K562 (cell line): ENCODE results near the gene TNFRSF6B. TPM values are rescaled to one million over a fixed set of nuclear protein-coding genes. Genes with fewer than 3 reads are reported as not detected.
A peak's percentile ranks its signal among the peaks of the same experiment; 100 is the strongest.

Source experiments
- ATAC-seq: fragments of 200-7000 bp; cut with Tn5 transposase; 3 replicates; pipeline ENCODE4 v1.9.1; 2020; ENCODE audit warnings: moderate library complexity
- BruUV-seq: library from RNA; stranded (reverse); fragments of 400-500 nt; replicated peaks from 2 replicates; lab custom pipeline; 2021; lab: Mats Ljungman, UMichigan
- CTCF ChIA-PET: fragments of 300-600 bp; formaldehyde crosslinking; extraction: SDS; loops from one replicate; lab custom pipeline; 2021; ENCODE audit warnings: low intra/inter-chr PET ratio; lab: Yijun Ruan, JAX
- POLR2A ChIA-PET: fragments of 300-600, 350-650 bp; sonication (Branson Sonifier 250); formaldehyde crosslinking; extraction: SDS; loops from one replicate; lab custom pipeline; 2021; ENCODE audit warnings: antibody characterized with exemption, inconsistent platforms; lab: Yijun Ruan, JAX
- DNase-seq, 4 experiments: peaks; one replicate each; pipeline versions ENCODE4 v3.0.0 to v3.0.0-alpha.2; 2011 to 2018; ENCODE audit warnings: low spot score in 3 of 4, mixed read lengths in 3 of 4; ENCODE audit errors: extremely low read depth in 1 of 4
- FAIRE-seq: peaks from 2 replicates; lab custom pipeline; 2011; peaks lifted over from hg19 to GRCh38; lab: Jason Lieb, UNC
- H2AFZ ChIP-seq: 2 replicates; pipeline ENCODE4 v1.6.0; 2011; ENCODE audit warnings: low read depth, low read length, control low read depth, inconsistent platforms
- H3K27ac ChIP-seq: fragments of 200-600 bp; 3 replicates; pipeline ENCODE4 v1.8.0; 2011; ENCODE audit warnings: low read depth, mild to moderate bottlenecking, control low read depth, inconsistent platforms, low read length, moderate library complexity, mixed read lengths; ENCODE audit errors: extremely low read depth
- H3K27me3 ChIP-seq, 2 experiments: fragments of 300-600 bp in 1 of 2; 2 replicates in 1 of 2; 3 replicates in 1 of 2; pipeline versions ENCODE4 v1.6.0 to v1.8.0; 2011; ENCODE audit warnings: inconsistent platforms in 2 of 2, low read length in 2 of 2, mild to moderate bottlenecking in 1 of 2, mixed read lengths in 1 of 2, moderate library complexity in 1 of 2; ENCODE audit not compliant: control insufficient read depth in 2 of 2, insufficient read depth in 2 of 2
- H3K36me3 ChIP-seq: fragments of 300-600 bp; 3 replicates; pipeline ENCODE4 v1.8.0; 2011; ENCODE audit warnings: mild to moderate bottlenecking, low read length, inconsistent platforms; ENCODE audit not compliant: control insufficient read depth, insufficient read depth
- H3K4me1 ChIP-seq, 2 experiments: fragments of 200-600 bp in 1 of 2; replicated peaks in 1 of 2; 2 replicates in 1 of 2; 3 replicates in 1 of 2; pipeline versions ENCODE4 v1.5.1 to v1.8.0; 2011; ENCODE audit warnings: inconsistent platforms in 2 of 2, low read length in 2 of 2, mild to moderate bottlenecking in 1 of 2, mixed read lengths in 1 of 2, moderate library complexity in 1 of 2; ENCODE audit not compliant: control insufficient read depth in 2 of 2, insufficient read depth in 2 of 2
- H3K4me2 ChIP-seq: 2 replicates; pipeline ENCODE4 v1.6.1; 2011; ENCODE audit warnings: low read length, control low read depth, inconsistent platforms, mixed read lengths; ENCODE audit not compliant: insufficient read depth
- H3K4me3 ChIP-seq: fragments of 200-600 bp; sonication (generic), shearing (Covaris generic); 2 replicates; pipeline ENCODE4 v1.5.1; 2016; ENCODE audit warnings: control low read depth, inconsistent platforms
- H3K79me2 ChIP-seq: fragments of 200-600 bp; 3 replicates; pipeline ENCODE4 v1.8.0; 2011; ENCODE audit warnings: low read length, inconsistent platforms; ENCODE audit not compliant: control insufficient read depth, insufficient read depth
- H3K9ac ChIP-seq, 2 experiments: 2 replicates each; pipeline versions ENCODE4 v1.6.0 to v1.6.1; 2011; ENCODE audit warnings: low read depth in 2 of 2, low read length in 2 of 2, control low read depth in 1 of 2, inconsistent platforms in 1 of 2, mild to moderate bottlenecking in 1 of 2, mixed read lengths in 1 of 2; ENCODE audit not compliant: insufficient read depth in 1 of 2
- H3K9me1 ChIP-seq: one replicate; pipeline ENCODE4 v1.6.0; 2011; ENCODE audit warnings: inconsistent platforms, mild to moderate bottlenecking, low read length, moderate library complexity; ENCODE audit not compliant: control insufficient read depth, insufficient read depth
- H3K9me3 ChIP-seq: replicated peaks from 2 replicates; pipeline ENCODE4 v1.5.1; 2011; ENCODE audit warnings: low read depth, low read length, inconsistent platforms; ENCODE audit not compliant: control insufficient read depth, insufficient read depth
- H4K20me1 ChIP-seq: replicated peaks from 2 replicates; pipeline ENCODE4 v1.6.1; 2011; ENCODE audit warnings: low read length, inconsistent platforms, mixed read lengths; ENCODE audit not compliant: control insufficient read depth, insufficient read depth
- ARHGAP35 ChIP-seq: fragments of 450-650 bp; IDR thresholded peaks from 2 replicates; pipeline ENCODE4 v1.6.1; 2018; ENCODE audit not compliant: partially characterized antibody
- CHD4 ChIP-seq: fragments of 200-600 bp; sonication (generic); IDR thresholded peaks from 3 replicates; pipeline ENCODE4 v1.6.1; 2012; ENCODE audit warnings: low read depth, mild to moderate bottlenecking, mixed read lengths, low read length, inconsistent platforms; ENCODE audit not compliant: insufficient read depth, insufficient replicate concordance, poor library complexity, severe bottlenecking
- MYC ChIP-seq, 2 experiments: fragments of 250-450 bp in 1 of 2; sonication (Bioruptor Pico) in 1 of 2; IDR thresholded peaks; 2 replicates each; pipeline versions ENCODE4 v1.5.1 to v1.6.1; 2012 to 2021; ENCODE audit warnings: low read depth in 2 of 2, borderline replicate concordance in 1 of 2, improper control_type of control experiment in 1 of 2, low read length in 1 of 2, mild to moderate bottlenecking in 1 of 2, moderate library complexity in 1 of 2
- POLR2A ChIP-seq: fragments of 450-650 bp; conservative IDR thresholded peaks from 2 replicates; pipeline ENCODE4 v1.6.1; 2016
- POLR2G ChIP-seq: fragments of 200-400 bp; formaldehyde crosslinking; IDR thresholded peaks from 2 replicates; pipeline ENCODE4 v1.6.1; 2017; ENCODE audit warnings: low read depth, mild to moderate bottlenecking, antibody characterized with exemption, low read length, moderate library complexity
- SREBF2 ChIP-seq: sonication (generic); formaldehyde crosslinking; IDR thresholded peaks from 2 replicates; pipeline ENCODE4 v1.4.0; 2020; ENCODE audit warnings: mild to moderate bottlenecking, missing genetic modification reagents
- ZBTB33 ChIP-seq: sonication (generic); formaldehyde crosslinking; IDR thresholded peaks from 2 replicates; pipeline ENCODE4 v1.8.1; 2023; ENCODE audit warnings: mild to moderate bottlenecking, missing genetic modification reagents
- ZNF282 ChIP-seq: sonication (generic); formaldehyde crosslinking; IDR thresholded peaks from 2 replicates; pipeline ENCODE4 v1.8.1; 2023; ENCODE audit warnings: missing genetic modification reagents
- ZNF589 ChIP-seq: fragments of 200-800 bp; sonication (Bioruptor generic); IDR thresholded peaks from 2 replicates; pipeline ENCODE4 v1.6.1; 2016; ENCODE audit warnings: low read depth, missing genetic modification characterization, missing compliant biosample characterization
- ZZZ3 ChIP-seq: fragments of 450-650 bp; IDR thresholded peaks from 2 replicates; pipeline ENCODE4 v1.6.1; 2016; ENCODE audit warnings: antibody characterized with exemption, mild to moderate bottlenecking, moderate library complexity
- WGBS: fragments of 100-300 bp; shearing (Covaris generic); methylation state at CpG from one replicate; pipeline ENCODE4 v1.1.6; 2016; ENCODE audit warnings: low coverage, mixed read lengths; ENCODE audit not compliant: insufficient coverage; ENCODE audit errors: missing lambda C conversion rate; 5-methylcytosine and 5-hydroxymethylcytosine counted together
- in situ Hi-C: fragments of 300-500 bp; cut with MboI; formaldehyde crosslinking; loops from 4 replicates; pipeline ENCODE4 v1.15.0; 2018; ENCODE audit warnings: inconsistent platforms, mixed read lengths
- intact Hi-C: fragments of 100-400 bp; cut with micrococcal nuclease; formaldehyde crosslinking; loops from 2 replicates; pipeline ENCODE4 v1.14.2; 2022
- polyA plus RNA-seq, 8 experiments: library from polyadenylated mRNA; depleted of rRNA in 4 of 8; stranded (reverse) in 5 of 8; unstranded in 3 of 8; fragments of >200 nt; fragmentation: Nextera tagmentation in 2 of 8; fragmentation: Illumina TruSeq in 1 of 8; extraction: Ambion mirVana in 2 of 8; extraction: Trizol in 1 of 8; gene quantifications; 2 replicates each; pipeline versions ENCODE4 v1.2.1 to v1.2.3, GENCODE V29; 2011 to 2014; ENCODE audit warnings: inconsistent platforms in 1 of 8, missing spikeins in 1 of 8
- total RNA-seq, 7 experiments: library from RNA; depleted of rRNA in 6 of 7; stranded (reverse); fragments of >200 nt in 6 of 7; fragmentation: Illumina TruSeq in 2 of 7; extraction: Trizol in 2 of 7; gene quantifications; 2 replicates each; pipeline versions ENCODE4 v1.2.1 to v1.2.3, GENCODE V29; 2011 to 2021; ENCODE audit warnings: low replicate concordance in 1 of 7
- TF ChIP-seq, protein P1 (sequence below): IDR thresholded peaks from 2 replicates; pipeline ENCODE4 v1.6.1; 2011; ENCODE audit warnings: borderline replicate concordance, low read depth, mild to moderate bottlenecking, moderate library complexity, low read length; ENCODE audit not compliant: insufficient read depth, poor library complexity, severe bottlenecking

TNFRSF6B gene
- total and polyA plus RNA-seq, 9 of the 15 experiments (the other 6 are each of a cell fraction or from before 2014, with no cell fraction given) = 0.10 to 3.5 (median 0.32) TPM; not detected in 6

DNA sequence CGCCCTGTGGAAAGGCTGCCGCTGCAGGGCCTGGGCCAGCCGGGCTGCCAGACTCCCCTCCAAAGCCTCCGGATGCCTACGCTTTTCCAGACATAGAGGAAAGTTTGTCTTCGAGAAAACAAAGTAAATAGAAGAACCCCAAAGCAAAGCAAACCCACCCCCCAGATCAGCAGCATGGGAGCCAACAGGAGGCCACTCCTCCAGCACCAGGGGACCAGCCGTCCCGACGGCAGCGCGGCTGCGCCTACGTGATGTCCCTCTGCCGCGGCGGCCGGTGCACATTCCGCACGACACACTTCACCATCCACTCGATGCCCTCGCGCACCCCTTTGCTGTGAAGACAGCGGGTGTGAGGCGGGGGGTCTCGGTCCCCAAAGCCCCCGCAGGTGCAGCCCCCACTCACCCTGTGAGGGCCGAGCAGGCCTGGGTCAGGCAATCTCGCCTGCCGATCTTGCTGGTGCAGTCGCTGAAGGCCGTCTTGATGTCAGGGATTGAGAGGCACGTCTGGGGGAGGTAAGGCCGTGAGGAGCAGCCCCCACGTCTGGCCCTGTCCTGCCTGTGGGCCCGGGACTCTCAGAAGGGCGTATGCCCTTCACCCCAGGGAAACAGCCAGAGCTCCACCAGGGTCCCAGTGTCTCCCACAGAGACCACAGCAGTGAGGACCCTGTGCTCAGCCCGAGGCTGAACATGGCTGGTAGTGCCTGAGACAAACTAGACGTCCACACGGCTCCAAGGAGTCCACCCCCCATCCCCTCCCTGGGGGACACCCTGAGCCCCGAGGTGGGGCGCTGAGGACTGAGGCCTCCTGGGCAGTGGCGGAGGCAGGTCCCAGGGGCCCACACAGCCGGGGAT, 4.0 kb downstream of the TNFRSF6B start (continued):
- TF ChIP-seq MYC (IDR thresholded peaks at IDR 0.05; ENCODE audit: low read depth, low read length) = no peak
- no peak for TF ChIP-seq MYC (CRISPR knock-in tag; IDR thresholded peaks at IDR 0.05; ENCODE audit: borderline replicate concordance, low read depth)
- TF ChIP-seq ZBTB33 (CRISPR knock-in tag) = peak; percentile 93; the same call in 1 of the 2 replicates
- peak; percentile 12; the same call in 1 of the 2 replicates for TF ChIP-seq POLR2A
- TF ChIP-seq POLR2G = peak; percentile 74
- TF ChIP-seq SREBF2 = no peak

DNA sequence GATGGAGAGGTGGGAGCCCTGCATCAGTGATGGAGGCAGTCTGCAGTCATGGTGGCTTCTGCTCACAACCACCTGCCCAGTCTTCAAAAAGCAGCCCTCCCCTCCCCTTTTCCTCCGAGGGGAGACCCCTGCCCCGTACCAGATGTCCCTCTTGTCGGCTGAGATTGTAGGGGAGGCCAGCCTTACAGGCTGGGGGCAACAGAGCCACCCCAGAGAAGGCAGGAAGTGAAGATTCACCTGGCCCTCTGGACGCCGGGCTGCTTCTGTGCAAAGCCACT, 4.5 kb downstream of the TNFRSF6B start:
- Histone ChIP-seq H2AFZ (no peak overlapping the region), H3K27ac (no peak overlapping the region), H3K4me3 (no peak overlapping the region), H3K79me2 (peaks cover 11% of the 10 kb centered on the region), H3K4me2 (no peak overlapping the region), H3K9me3 (no peaks in the 10 kb centered on the region), H3K4me1 (peaks cover 9 to 79% of the 10 kb centered on the region in 2 experiments), H3K27me3 (no peaks in the 10 kb centered on the region), H3K9ac (peak overlapping the region in 1 of 2 experiments; percentile 84; a peak in 1 of 4 replicates), H4K20me1 (peaks cover 4% of the 10 kb centered on the region; the same call in 1 of the 2 replicates), H3K36me3 (peaks cover 32% of the 10 kb centered on the region), H3K9me1 (no peaks in the 10 kb centered on the region)
- DNase-seq (no peak), FAIRE-seq (no peak), ATAC-seq (no peak)
- in situ Hi-C loops (no loop called here), intact Hi-C loops (loop anchor here (10.0 kb wide), 2 partner anchors 84 to 166 kb away; partner anchors contain the start of gene PTK6)
- 95% methylated on average over 3 of the region's 5 CpGs for WGBS
- ChIA-PET CTCF (no interaction called here), POLR2A (interaction anchor here (0.6 to 1.3 kb wide), 3 partner anchors 18 to 164 kb away, joined by 3 to 6 read pairs (median 4); partner anchors contain the start of genes GMEB2 and TPD52L2)
- no TSS peak for BruUV-seq
- no peak for TF ChIP-seq CHD4
- TF ChIP-seq ARHGAP35 = no peak
- TF ChIP-seq ZNF282 (CRISPR knock-in tag) = no peak
- no peak for TF ChIP-seq ZNF589 (CRISPR knock-in tag)
- no peak for TF ChIP-seq ZZZ3
- TF ChIP-seq, protein P1, sequence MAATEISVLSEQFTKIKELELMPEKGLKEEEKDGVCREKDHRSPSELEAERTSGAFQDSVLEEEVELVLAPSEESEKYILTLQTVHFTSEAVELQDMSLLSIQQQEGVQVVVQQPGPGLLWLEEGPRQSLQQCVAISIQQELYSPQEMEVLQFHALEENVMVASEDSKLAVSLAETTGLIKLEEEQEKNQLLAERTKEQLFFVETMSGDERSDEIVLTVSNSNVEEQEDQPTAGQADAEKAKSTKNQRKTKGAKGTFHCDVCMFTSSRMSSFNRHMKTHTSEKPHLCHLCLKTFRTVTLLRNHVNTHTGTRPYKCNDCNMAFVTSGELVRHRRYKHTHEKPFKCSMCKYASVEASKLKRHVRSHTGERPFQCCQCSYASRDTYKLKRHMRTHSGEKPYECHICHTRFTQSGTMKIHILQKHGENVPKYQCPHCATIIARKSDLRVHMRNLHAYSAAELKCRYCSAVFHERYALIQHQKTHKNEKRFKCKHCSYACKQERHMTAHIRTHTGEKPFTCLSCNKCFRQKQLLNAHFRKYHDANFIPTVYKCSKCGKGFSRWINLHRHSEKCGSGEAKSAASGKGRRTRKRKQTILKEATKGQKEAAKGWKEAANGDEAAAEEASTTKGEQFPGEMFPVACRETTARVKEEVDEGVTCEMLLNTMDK = no peak
